ENCODE results near the gene RBMS1. TPM values are rescaled to one million over a fixed set of nuclear protein-coding genes. Genes with fewer than 3 reads are reported as not detected.

The RBMS1 gene
- total and polyA plus RNA-seq, 5 experiments from 2014 or later: 80.0 to 125 (median 106) TPM

GRCh38 chr2:160515120-160515519 is 21.5 kb upstream of the RBMS1 start:
- DNase-seq: no peak
- no peak for ATAC-seq
- no peak overlapping the region for H3K4me3 Mint-ChIP-seq
- H3K27ac Mint-ChIP-seq: peak overlapping the region in 1 of 10 donors; percentile 1
- peaks cover 11 to 21% (median 17%) of the 10 kb centered on the region in 4 donors for H3K4me1 Mint-ChIP-seq
- H3K9me3 Mint-ChIP-seq: peaks cover 0 to 1% (median 0%) of the 10 kb centered on the region in 9 donors
- no peaks in the 10 kb centered on the region for H3K36me3 Mint-ChIP-seq
- POLR2A ChIA-PET: no interaction called here
- H3K27me3 Mint-ChIP-seq: no peaks in the 10 kb centered on the region

- H3K4me1 Mint-ChIP-seq: peaks cover 11 to 21% (median 17%) of the 10 kb centered on the region in 4 donors
- H3K27me3 Mint-ChIP-seq: no peaks in the 10 kb centered on the region
- POLR2A ChIA-PET: no interaction called here
- H3K36me3 Mint-ChIP-seq: no peaks in the 10 kb centered on the region
- no peak for DNase-seq
- H3K9me3 Mint-ChIP-seq: peaks cover 0 to 1% (median 0%) of the 10 kb centered on the region in 9 donors
- no peak overlapping the region for H3K4me3 Mint-ChIP-seq
- H3K27ac Mint-ChIP-seq: no peak overlapping the region
- ATAC-seq: no peak
These were observed 19.5 kb upstream of the RBMS1 start for GRCh38 chr2:160513120-160513519.

GRCh38 chr2:160512491-160512890 is 18.9 kb upstream of the RBMS1 start:
- no peak for ATAC-seq
- H3K36me3 Mint-ChIP-seq: no peaks in the 10 kb centered on the region
- H3K27ac Mint-ChIP-seq: no peak overlapping the region

GRCh38 chr2:160510617-160511016 is 17.0 kb upstream of the RBMS1 start:
- Mint-ChIP-seq H3K4me1 (peaks cover 14 to 25% (median 22%) of the 10 kb centered on the region in 4 donors), H3K9me3 (peaks cover 0 to 1% (median 0%) of the 10 kb centered on the region in 9 donors), H3K36me3 (no peaks in the 10 kb centered on the region), H3K4me3 (no peak overlapping the region), H3K27me3 (no peaks in the 10 kb centered on the region), H3K27ac (no peak overlapping the region)
- DNase-seq (no peak), ATAC-seq (no peak)
- POLR2A ChIA-PET: no interaction called here

More at GRCh38 chr2:160512491-160512890, 18.9 kb upstream of the RBMS1 start:
- Mint-ChIP-seq H3K4me3 (no peak overlapping the region), H3K27me3 (no peaks in the 10 kb centered on the region), H3K9me3 (peaks cover 0 to 1% (median 0%) of the 10 kb centered on the region in 9 donors), H3K4me1 (peaks cover 11 to 23% (median 17%) of the 10 kb centered on the region in 4 donors)
- DNase-seq: no peak
- POLR2A ChIA-PET: no interaction called here

- Mint-ChIP-seq H3K4me1 (peaks cover 7 to 18% (median 15%) of the 10 kb centered on the region in 4 donors), H3K27me3 (no peaks in the 10 kb centered on the region), H3K9me3 (peaks cover 0 to 1% (median 0%) of the 10 kb centered on the region in 9 donors), H3K4me3 (no peak overlapping the region), H3K36me3 (no peaks in the 10 kb centered on the region), H3K27ac (no peak overlapping the region)
- POLR2A ChIA-PET: no interaction called here
- ATAC-seq: no peak
- no peak for DNase-seq
These were observed 15.4 kb upstream of the RBMS1 start for GRCh38 chr2:160509016-160509415.

GRCh38 chr2:160507464-160507863 is 13.9 kb upstream of the RBMS1 start:
- POLR2A ChIA-PET: interaction anchor here (0.6 kb wide), 1 partner anchor 117 kb away, joined by 3 read pairs; no protein-coding TSS in a partner anchor
- H3K4me3 Mint-ChIP-seq: peak overlapping the region in 2 of 10 donors; percentile 56 to 60

GRCh38 chr2:160507046-160507407 is 13.4 kb upstream of the RBMS1 start:
- H3K36me3 Mint-ChIP-seq: no peaks in the 10 kb centered on the region
- peak overlapping the region in 9 of 10 donors; percentile 0 to 74 (median 30) for H3K4me3 Mint-ChIP-seq
- no peaks in the 10 kb centered on the region for H3K27me3 Mint-ChIP-seq
- H3K4me1 Mint-ChIP-seq: peaks cover 7 to 18% (median 15%) of the 10 kb centered on the region in 4 donors
- H3K27ac Mint-ChIP-seq: peak overlapping the region in 8 of 10 donors; percentile 8 to 80 (median 48)
- DNase-seq (no peak), ATAC-seq (no peak)
- POLR2A ChIA-PET: no interaction called here
- H3K9me3 Mint-ChIP-seq: no peaks in the 10 kb centered on the region

More at GRCh38 chr2:160507464-160507863, 13.9 kb upstream of the RBMS1 start:
- DNase-seq (no peak), ATAC-seq (no peak)
- no peaks in the 10 kb centered on the region for H3K27me3 Mint-ChIP-seq
- peaks cover 7 to 18% (median 15%) of the 10 kb centered on the region in 4 donors for H3K4me1 Mint-ChIP-seq
- H3K36me3 Mint-ChIP-seq: no peaks in the 10 kb centered on the region
- H3K9me3 Mint-ChIP-seq: peaks cover 0 to 1% (median 0%) of the 10 kb centered on the region in 9 donors
- peak overlapping the region in 3 of 10 donors; percentile 63 to 80 (median 76) for H3K27ac Mint-ChIP-seq

GRCh38 chr2:160506371-160507045 is 12.9 kb upstream of the RBMS1 start:
- Mint-ChIP-seq H3K4me3 (peak overlapping the region in 7 of 10 donors; percentile 8 to 74 (median 30)), H3K27ac (peak overlapping the region in 7 of 10 donors; percentile 8 to 80 (median 60)), H3K4me1 (peaks cover 7 to 18% (median 15%) of the 10 kb centered on the region in 4 donors), H3K9me3 (no peaks in the 10 kb centered on the region), H3K27me3 (no peaks in the 10 kb centered on the region), H3K36me3 (no peaks in the 10 kb centered on the region)
- POLR2A ChIA-PET: interaction anchor here (0.9 kb wide), 1 partner anchor 13 kb away, joined by 3 read pairs; the partner anchor contains the start of gene RBMS1
- ATAC-seq (no peak), DNase-seq (no peak)

- Mint-ChIP-seq H3K27ac (no peak overlapping the region), H3K36me3 (no peaks in the 10 kb centered on the region), H3K27me3 (no peaks in the 10 kb centered on the region), H3K4me3 (no peak overlapping the region), H3K4me1 (peaks cover 7 to 18% (median 15%) of the 10 kb centered on the region in 4 donors), H3K9me3 (no peaks in the 10 kb centered on the region)
- POLR2A ChIA-PET: interaction anchor here (0.9 kb wide), 1 partner anchor 12 kb away, joined by 3 read pairs; the partner anchor contains the start of gene RBMS1
- no peak for ATAC-seq
- DNase-seq: no peak
These were observed 11.6 kb upstream of the RBMS1 start for GRCh38 chr2:160505256-160505655.

GRCh38 chr2:160502478-160502877 is 8.9 kb upstream of the RBMS1 start:
- Mint-ChIP-seq H3K36me3 (no peaks in the 10 kb centered on the region), H3K27ac (no peak overlapping the region), H3K9me3 (no peaks in the 10 kb centered on the region), H3K27me3 (no peaks in the 10 kb centered on the region), H3K4me3 (no peak overlapping the region), H3K4me1 (peaks cover 11 to 19% (median 16%) of the 10 kb centered on the region in 4 donors)
- no peak for ATAC-seq
- POLR2A ChIA-PET: no interaction called here
- DNase-seq: no peak

- H3K27ac Mint-ChIP-seq: no peak overlapping the region
- H3K9me3 Mint-ChIP-seq: no peaks in the 10 kb centered on the region
- DNase-seq: no peak
- H3K27me3 Mint-ChIP-seq: no peaks in the 10 kb centered on the region
- peaks cover 4 to 9% (median 6%) of the 10 kb centered on the region in 4 donors for H3K4me1 Mint-ChIP-seq
- H3K36me3 Mint-ChIP-seq: no peaks in the 10 kb centered on the region
- ATAC-seq: no peak
- POLR2A ChIA-PET: no interaction called here
- H3K4me3 Mint-ChIP-seq: no peak overlapping the region
These were observed 7.8 kb upstream of the RBMS1 start for GRCh38 chr2:160501370-160501769.

- H3K27me3 Mint-ChIP-seq: peaks cover 0 to 5% (median 0%) of the 10 kb centered on the region in 5 donors
- H3K36me3 Mint-ChIP-seq: no peaks in the 10 kb centered on the region
- ATAC-seq (no peak), DNase-seq (no peak)
- no peaks in the 10 kb centered on the region for H3K9me3 Mint-ChIP-seq
- POLR2A ChIA-PET: no interaction called here
- no peak overlapping the region for H3K4me3 Mint-ChIP-seq
- peak overlapping the region in 1 of 10 donors; percentile 20 for H3K27ac Mint-ChIP-seq
- peaks cover 0 to 11% (median 7%) of the 10 kb centered on the region in 4 donors for H3K4me1 Mint-ChIP-seq
These were observed 6.3 kb upstream of the RBMS1 start for GRCh38 chr2:160499865-160500264.

- ATAC-seq (no peak), DNase-seq (no peak)
- POLR2A ChIA-PET: interaction anchor here (0.7 kb wide), 2 partner anchors 14 to 117 kb away, joined by 3 to 4 read pairs; no protein-coding TSS in a partner anchor
- H3K4me3 Mint-ChIP-seq: no peak overlapping the region
- H3K4me1 Mint-ChIP-seq: peaks cover 2 to 13% (median 9%) of the 10 kb centered on the region in 4 donors
- H3K9me3 Mint-ChIP-seq: no peaks in the 10 kb centered on the region
- peaks cover 0 to 6% (median 0%) of the 10 kb centered on the region in 5 donors for H3K27me3 Mint-ChIP-seq
- no peaks in the 10 kb centered on the region for H3K36me3 Mint-ChIP-seq
- H3K27ac Mint-ChIP-seq: peak overlapping the region in 2 of 10 donors; percentile 8 to 13
These were observed 4.5 kb upstream of the RBMS1 start for GRCh38 chr2:160498137-160498536.
